Spinal cord (tissue), 10 donors: ENCODE results near the gene HOXD12. TPM values are rescaled to one million over a fixed set of nuclear protein-coding genes. Genes with fewer than 3 reads are reported as not detected.

Source experiments
- DNase-seq, 6 donors: peaks; one replicate each; pipeline versions ENCODE4 v3.0.0 to v3.0.0-alpha.2; 2013 to 2015; ENCODE audit warnings: low spot score in 6 of 6, low read depth in 4 of 6
- H3K27ac ChIP-seq: one replicate; pipeline ENCODE4 v1.5.1; 2013; ENCODE audit warnings: low read depth, low read length, control low read depth
- H3K27me3 ChIP-seq: one replicate; pipeline ENCODE4 v1.6.1; 2013; ENCODE audit warnings: low read length; ENCODE audit not compliant: control insufficient read depth, insufficient read depth
- H3K36me3 ChIP-seq: one replicate; pipeline ENCODE4 v1.6.1; 2013; ENCODE audit warnings: low read length; ENCODE audit not compliant: control insufficient read depth, insufficient read depth
- H3K4me1 ChIP-seq: one replicate; pipeline ENCODE4 v1.6.1; 2013; ENCODE audit warnings: low read length; ENCODE audit not compliant: control insufficient read depth, insufficient read depth
- H3K4me3 ChIP-seq: one replicate; pipeline ENCODE4 v1.5.1; 2013; ENCODE audit warnings: low read depth, low read length, control low read depth
- H3K9me3 ChIP-seq: one replicate; pipeline ENCODE4 v1.6.1; 2013; ENCODE audit warnings: low read length; ENCODE audit not compliant: control insufficient read depth, insufficient read depth
- WGBS: methylation state at CpG from one replicate; pipeline ENCODE4 v1.1.5; 2013; ENCODE audit warnings: missing lambda C conversion rate; ENCODE audit not compliant: insufficient coverage; 5-methylcytosine and 5-hydroxymethylcytosine counted together
- polyA plus RNA-seq, 2 donors: library from polyadenylated mRNA; unstranded; fragments of 120-200 nt; gene quantifications; one replicate each; pipeline ENCODE4 v1.2.1, GENCODE V29; 2013; ENCODE audit not compliant: insufficient read length in 2 of 2
- total RNA-seq, 2 donors: library from RNA; depleted of rRNA in 1 of 2; stranded (reverse); fragments of 120-200 nt in 1 of 2; fragments of >200 nt in 1 of 2; gene quantifications; one replicate each; pipeline versions ENCODE4 v1.2.3 to v1.2.4, GENCODE V29; 2013 to 2014
- donor health status: healthy.

The HOXD12 gene
- total and polyA plus RNA-seq, 4 donors, result not detected

GRCh38 chr2:176138526-176138922, 38.9 kb downstream of the HOXD12 start:
- Histone ChIP-seq H3K4me3 (peak overlapping the region; percentile 84), H3K9me3 (no peaks in the 10 kb centered on the region), H3K27ac (peak overlapping the region; percentile 91), H3K27me3 (no peaks in the 10 kb centered on the region), H3K36me3 (peaks cover 7% of the 10 kb centered on the region), H3K4me1 (peaks cover 36% of the 10 kb centered on the region)
- WGBS, result 4% methylated on average over 11 of the region's 14 CpGs
- peak in 2 of 6 donors; percentile 47 to 84 for DNase-seq

GRCh38 chr2:176138923-176139660, 39.5 kb downstream of the HOXD12 start:
- Histone ChIP-seq H3K27me3 (no peaks in the 10 kb centered on the region), H3K27ac (peak overlapping the region; percentile 91), H3K4me3 (peak overlapping the region; percentile 84), H3K4me1 (peaks cover 36% of the 10 kb centered on the region), H3K36me3 (peaks cover 7% of the 10 kb centered on the region), H3K9me3 (no peaks in the 10 kb centered on the region)
- 11% methylated on average over 25 of the region's 28 CpGs for WGBS
- DNase-seq, result peak in 2 of 6 donors; percentile 66 to 88

GRCh38 chr2:176139661-176140512, 40.3 kb downstream of the HOXD12 start:
- Histone ChIP-seq H3K4me1 (peaks cover 32% of the 10 kb centered on the region), H3K9me3 (no peaks in the 10 kb centered on the region), H3K27me3 (no peaks in the 10 kb centered on the region), H3K4me3 (peak overlapping the region; percentile 84), H3K36me3 (peaks cover 7% of the 10 kb centered on the region), H3K27ac (peak overlapping the region; percentile 91)
- peak in 2 of 6 donors; percentile 77 to 84 for DNase-seq
- 7% methylated on average over 15 of the region's 41 CpGs for WGBS

GRCh38 chr2:176140513-176141317, 41.1 kb downstream of the HOXD12 start:
- peaks cover 7% of the 10 kb centered on the region for H3K36me3 ChIP-seq
- 5% methylated on average over 48 of the region's 48 CpGs for WGBS
- DNase-seq, result peak in 3 of 6 donors; percentile 84 to 95 (median 94)
- H3K4me1 ChIP-seq, result peaks cover 31% of the 10 kb centered on the region
- H3K4me3 ChIP-seq, result peak overlapping the region; percentile 84
- no peaks in the 10 kb centered on the region for H3K27me3 ChIP-seq
- peak overlapping the region; percentile 91 for H3K27ac ChIP-seq
- no peaks in the 10 kb centered on the region for H3K9me3 ChIP-seq

- DNase-seq, result no peak
- peaks cover 11% of the 10 kb centered on the region for H3K36me3 ChIP-seq
- no peak overlapping the region for H3K27ac ChIP-seq
- H3K4me1 ChIP-seq, result peaks cover 39% of the 10 kb centered on the region
- no peaks in the 10 kb centered on the region for H3K27me3 ChIP-seq
- 50% methylated on average over 1 of the region's 2 CpGs for WGBS
- no peak overlapping the region for H3K4me3 ChIP-seq
- no peaks in the 10 kb centered on the region for H3K9me3 ChIP-seq
These were observed 42.7 kb downstream of the HOXD12 start for GRCh38 chr2:176142281-176142680.

GRCh38 chr2:176145085-176145969, 45.7 kb downstream of the HOXD12 start:
- Histone ChIP-seq H3K27ac (peak overlapping the region; percentile 17), H3K27me3 (peaks cover 2% of the 10 kb centered on the region), H3K4me1 (peaks cover 62% of the 10 kb centered on the region), H3K36me3 (peaks cover 31% of the 10 kb centered on the region), H3K9me3 (no peaks in the 10 kb centered on the region), H3K4me3 (no peak overlapping the region)
- no peak for DNase-seq
- WGBS, result 40% methylated on average over 1 of the region's 4 CpGs

GRCh38 chr2:176146101-176146500, 46.5 kb downstream of the HOXD12 start:
- WGBS, result 20% methylated on average over 1 of the region's 6 CpGs
- H3K4me1 ChIP-seq, result peaks cover 62% of the 10 kb centered on the region

GRCh38 chr2:176146645-176147044, 47.0 kb downstream of the HOXD12 start:
- peak overlapping the region; percentile 11 for H3K27ac ChIP-seq
- H3K36me3 ChIP-seq, result peaks cover 33% of the 10 kb centered on the region
- peak in 1 of 6 donors; percentile 32 for DNase-seq
- H3K27me3 ChIP-seq, result peaks cover 2% of the 10 kb centered on the region
- H3K9me3 ChIP-seq, result no peaks in the 10 kb centered on the region
- peak overlapping the region; percentile 14 for H3K4me3 ChIP-seq
- peaks cover 64% of the 10 kb centered on the region for H3K4me1 ChIP-seq

More at GRCh38 chr2:176146101-176146500, 46.5 kb downstream of the HOXD12 start:
- H3K27ac ChIP-seq, result no peak overlapping the region
- peaks cover 2% of the 10 kb centered on the region for H3K27me3 ChIP-seq
- peak in 1 of 6 donors; percentile 75 for DNase-seq
- no peaks in the 10 kb centered on the region for H3K9me3 ChIP-seq
- H3K4me3 ChIP-seq, result peak overlapping the region; percentile 14
- peaks cover 33% of the 10 kb centered on the region for H3K36me3 ChIP-seq
